Testis (tissue), 2 donors: ENCODE data around the gene CADPS.

Experiments used
- CTCF ChIP-seq, 3 experiments: fragments of 450-650 bp in 2 of 3; fragments of 200-600 bp in 1 of 3; sonication (generic) in 1 of 3; IDR thresholded peaks; one replicate each; pipeline ENCODE4 v1.5.1; 2016 to 2019; ENCODE audit warnings: antibody characterized with exemption in 3 of 3, mild to moderate bottlenecking in 2 of 3, moderate library complexity in 1 of 3
- POLR2A ChIP-seq: fragments of 450-650 bp; IDR thresholded peaks from one replicate; pipeline ENCODE4 v1.6.1; 2017; ENCODE audit warnings: antibody characterized with exemption, mild to moderate bottlenecking, moderate library complexity

- TF ChIP-seq CTCF (IDR thresholded peaks at IDR 0.05) (no peak), POLR2A (no peak)
Measured at GRCh38 chr3:62888180-62888579, 13.0 kb upstream of the CADPS start.
